COR-L47 (cell line): Measurements from ENCODE around the gene ELOVL2.
"Not testable (repeated sequence)": the region's sequence is repeated elsewhere in the genome, so short reads cannot be mapped to it uniquely, and the experiment has no call there.

Experiments
- DNase-seq: peaks from one replicate; lab custom pipeline; 2025; lab: John Stamatoyannopoulos, UW

Gene ELOVL2, protein sequence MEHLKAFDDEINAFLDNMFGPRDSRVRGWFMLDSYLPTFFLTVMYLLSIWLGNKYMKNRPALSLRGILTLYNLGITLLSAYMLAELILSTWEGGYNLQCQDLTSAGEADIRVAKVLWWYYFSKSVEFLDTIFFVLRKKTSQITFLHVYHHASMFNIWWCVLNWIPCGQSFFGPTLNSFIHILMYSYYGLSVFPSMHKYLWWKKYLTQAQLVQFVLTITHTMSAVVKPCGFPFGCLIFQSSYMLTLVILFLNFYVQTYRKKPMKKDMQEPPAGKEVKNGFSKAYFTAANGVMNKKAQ

GRCh38 chr6:11043961-11044711 is at the start of gene ELOVL2:
ELOVL2 (minus strand) TSS chr6:11044305; CDS start chr6:11044230, 75 bp downstream.
- DNase-seq = peak; percentile 39

DNA sequence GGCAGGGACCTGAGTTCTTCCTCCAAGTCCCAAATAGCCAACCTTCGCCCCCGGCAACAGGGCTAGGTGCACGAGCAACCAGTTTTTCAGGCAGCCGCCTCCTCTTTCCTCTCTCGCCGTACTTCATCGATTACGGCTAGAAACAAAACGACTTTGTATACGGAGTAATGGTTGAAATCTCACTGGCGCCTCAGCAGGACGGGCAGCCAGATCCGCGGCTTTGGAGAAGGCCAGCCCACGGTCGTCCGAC is 49.2 kb upstream of the ELOVL2 start:
- DNase-seq = no peak

- peak; percentile 39 for DNase-seq
Measured at GRCh38 chr6:11092668-11093375, 48.7 kb upstream of the ELOVL2 start.

- DNase-seq = not testable (repeated sequence)
Measured at GRCh38 chr6:11091141-11091540, 47.0 kb upstream of the ELOVL2 start.

- DNase-seq = no peak
Measured at GRCh38 chr6:11089695-11090094, 45.6 kb upstream of the ELOVL2 start.

GRCh38 chr6:11087141-11087812 is 43.2 kb upstream of the ELOVL2 start:
- DNase-seq = not testable (repeated sequence)

- no peak for DNase-seq
Measured at GRCh38 chr6:11085758-11086435, 41.8 kb upstream of the ELOVL2 start.

- DNase-seq = no peak
Measured at GRCh38 chr6:11083956-11084355, 39.9 kb upstream of the ELOVL2 start.

GRCh38 chr6:11083491-11083890 is 39.4 kb upstream of the ELOVL2 start:
- no peak for DNase-seq

- DNase-seq = no peak
Measured at GRCh38 chr6:11080296-11080695, 36.2 kb upstream of the ELOVL2 start.

DNA sequence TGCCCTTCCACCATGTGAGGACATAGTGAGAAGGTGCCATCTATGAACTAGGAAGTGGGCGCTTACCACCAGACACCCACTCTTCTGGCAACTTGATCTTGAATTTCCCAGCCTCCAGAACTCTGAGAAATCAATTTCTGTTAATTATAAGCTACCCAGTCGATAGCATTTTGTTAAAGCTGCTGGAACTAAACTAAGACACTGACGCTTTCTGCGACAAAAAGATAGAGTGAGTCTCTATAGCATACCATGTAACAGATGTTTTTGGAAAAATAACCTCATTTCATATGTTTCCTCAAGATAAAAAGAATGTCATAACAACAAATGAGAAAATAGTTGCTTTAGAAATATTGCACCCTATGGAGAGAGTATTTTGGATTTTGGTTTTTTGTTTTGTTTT is 34.2 kb upstream of the ELOVL2 start:
- DNase-seq = no peak

GRCh38 chr6:11076540-11076939 is 32.4 kb upstream of the ELOVL2 start:
- DNase-seq = no peak

GRCh38 chr6:11072101-11072500 is 28.0 kb upstream of the ELOVL2 start:
- no peak for DNase-seq

DNA sequence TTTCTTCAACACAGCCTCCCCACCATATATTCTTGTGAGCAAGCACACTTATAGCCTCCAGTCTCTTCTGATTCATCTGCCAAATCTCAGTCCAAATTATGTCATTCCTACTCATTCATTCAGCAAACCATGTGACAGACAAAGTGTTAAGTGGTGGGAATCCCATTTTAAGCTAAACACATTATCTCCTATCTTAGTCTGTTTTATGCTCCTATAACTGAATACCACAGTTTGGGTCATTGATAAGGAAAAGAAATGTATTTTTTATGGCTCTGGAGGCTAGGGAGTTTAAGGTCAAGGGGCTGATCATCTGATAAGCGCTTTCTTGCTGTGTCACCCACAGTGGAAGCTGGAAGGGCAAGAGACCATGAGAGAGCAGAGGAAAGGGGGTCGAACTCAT is 25.7 kb upstream of the ELOVL2 start:
- DNase-seq = no peak

DNA sequence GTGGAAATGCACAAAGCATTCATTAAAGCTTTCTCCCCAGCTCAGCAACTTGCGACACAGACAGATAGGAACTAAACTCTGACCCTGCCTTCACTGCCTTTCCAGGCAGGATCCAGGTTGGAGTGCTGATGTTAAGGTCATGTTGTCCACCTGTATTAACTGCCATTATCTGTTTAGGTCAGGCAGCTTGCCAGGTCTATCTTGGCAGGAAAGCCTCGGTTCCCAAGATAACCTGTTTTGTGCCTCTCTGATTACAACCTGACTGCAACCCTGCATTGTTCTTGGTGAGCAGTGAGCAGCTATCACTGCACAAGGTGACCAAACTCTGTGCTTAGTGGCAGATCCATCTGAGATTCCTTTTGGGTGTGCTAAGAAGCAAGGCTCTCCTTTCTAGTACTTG is 23.2 kb upstream of the ELOVL2 start:
- DNase-seq = peak; percentile 56

DNA sequence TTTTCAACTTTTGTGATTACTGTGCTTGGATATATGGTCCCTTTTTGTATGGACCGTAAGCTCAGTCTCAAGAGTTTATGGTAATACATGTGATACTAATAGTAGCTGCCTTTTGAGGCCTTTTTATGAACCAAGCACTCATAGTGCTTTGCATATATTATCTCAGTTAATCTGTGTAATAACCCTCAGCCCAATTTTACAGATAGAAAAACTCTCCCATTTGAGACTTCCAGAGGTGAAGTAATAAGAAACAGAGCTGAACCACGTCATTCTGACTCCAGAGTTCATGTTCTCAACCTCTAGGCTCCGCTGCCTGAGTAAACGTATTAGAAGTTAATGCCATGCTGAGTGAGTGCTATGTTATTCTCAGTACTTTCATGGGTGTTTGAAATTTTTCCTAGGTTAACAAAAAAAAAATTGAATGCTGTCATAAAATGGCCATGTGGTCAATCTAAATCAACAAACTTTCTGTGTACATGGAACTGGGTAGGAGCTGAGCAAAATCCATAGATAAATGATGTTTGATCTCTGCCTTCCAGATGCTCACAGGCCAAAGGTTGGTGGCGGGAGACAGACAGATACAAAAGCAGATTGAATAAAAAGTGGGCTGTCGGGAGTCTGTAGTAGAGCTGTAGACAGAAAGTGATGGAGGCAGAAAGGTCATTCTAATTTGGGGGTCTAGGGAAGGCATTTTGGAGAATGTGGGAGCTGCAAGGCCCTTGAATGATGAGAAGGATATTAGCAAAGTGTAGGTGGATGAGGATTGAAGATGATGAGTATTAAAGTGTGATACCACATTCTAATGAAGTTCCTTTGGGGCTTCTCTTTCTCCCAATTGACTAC is 22.6 kb upstream of the ELOVL2 start:
- DNase-seq = no peak

GRCh38 chr6:11065436-11066202 is 21.5 kb upstream of the ELOVL2 start:
- DNase-seq = no peak

- no peak for DNase-seq
Measured at GRCh38 chr6:11064836-11065235, 20.7 kb upstream of the ELOVL2 start.

- DNase-seq = no peak
Measured at GRCh38 chr6:11062715-11063114, 18.6 kb upstream of the ELOVL2 start.

DNA sequence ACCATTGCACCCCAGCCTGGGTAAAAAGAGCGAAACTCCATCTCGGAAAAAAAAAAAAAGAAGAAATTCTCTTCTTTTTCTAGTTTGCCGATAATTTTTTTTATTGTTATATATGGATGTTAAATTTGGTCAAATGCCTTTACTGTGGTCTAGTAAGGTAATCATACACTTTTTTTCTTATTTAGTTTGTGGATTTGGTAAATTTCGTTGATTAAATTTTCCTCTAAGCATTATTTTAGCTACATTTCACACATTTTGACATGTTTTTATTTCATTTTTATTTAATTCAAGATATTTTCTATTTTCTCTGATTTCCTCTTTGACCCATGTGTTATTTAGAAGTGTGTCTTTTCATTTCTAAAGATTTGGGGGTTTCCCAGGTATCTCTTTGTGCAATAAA is 18.0 kb upstream of the ELOVL2 start:
- DNase-seq = no peak
